ENCODE measurements around the gene MYLK. TPM values are rescaled to one million over a fixed set of nuclear protein-coding genes. Genes with fewer than 3 reads are reported as not detected.
A peak's percentile ranks its signal among the peaks of the same experiment; 100 is the strongest.

Gene MYLK, protein sequence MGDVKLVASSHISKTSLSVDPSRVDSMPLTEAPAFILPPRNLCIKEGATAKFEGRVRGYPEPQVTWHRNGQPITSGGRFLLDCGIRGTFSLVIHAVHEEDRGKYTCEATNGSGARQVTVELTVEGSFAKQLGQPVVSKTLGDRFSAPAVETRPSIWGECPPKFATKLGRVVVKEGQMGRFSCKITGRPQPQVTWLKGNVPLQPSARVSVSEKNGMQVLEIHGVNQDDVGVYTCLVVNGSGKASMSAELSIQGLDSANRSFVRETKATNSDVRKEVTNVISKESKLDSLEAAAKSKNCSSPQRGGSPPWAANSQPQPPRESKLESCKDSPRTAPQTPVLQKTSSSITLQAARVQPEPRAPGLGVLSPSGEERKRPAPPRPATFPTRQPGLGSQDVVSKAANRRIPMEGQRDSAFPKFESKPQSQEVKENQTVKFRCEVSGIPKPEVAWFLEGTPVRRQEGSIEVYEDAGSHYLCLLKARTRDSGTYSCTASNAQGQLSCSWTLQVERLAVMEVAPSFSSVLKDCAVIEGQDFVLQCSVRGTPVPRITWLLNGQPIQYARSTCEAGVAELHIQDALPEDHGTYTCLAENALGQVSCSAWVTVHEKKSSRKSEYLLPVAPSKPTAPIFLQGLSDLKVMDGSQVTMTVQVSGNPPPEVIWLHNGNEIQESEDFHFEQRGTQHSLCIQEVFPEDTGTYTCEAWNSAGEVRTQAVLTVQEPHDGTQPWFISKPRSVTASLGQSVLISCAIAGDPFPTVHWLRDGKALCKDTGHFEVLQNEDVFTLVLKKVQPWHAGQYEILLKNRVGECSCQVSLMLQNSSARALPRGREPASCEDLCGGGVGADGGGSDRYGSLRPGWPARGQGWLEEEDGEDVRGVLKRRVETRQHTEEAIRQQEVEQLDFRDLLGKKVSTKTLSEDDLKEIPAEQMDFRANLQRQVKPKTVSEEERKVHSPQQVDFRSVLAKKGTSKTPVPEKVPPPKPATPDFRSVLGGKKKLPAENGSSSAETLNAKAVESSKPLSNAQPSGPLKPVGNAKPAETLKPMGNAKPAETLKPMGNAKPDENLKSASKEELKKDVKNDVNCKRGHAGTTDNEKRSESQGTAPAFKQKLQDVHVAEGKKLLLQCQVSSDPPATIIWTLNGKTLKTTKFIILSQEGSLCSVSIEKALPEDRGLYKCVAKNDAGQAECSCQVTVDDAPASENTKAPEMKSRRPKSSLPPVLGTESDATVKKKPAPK (N-terminal part only)
- total RNA-seq = 10 to 100 TPM in 1 of 4 donors, 1 to 10 TPM in 3; 5.4 to 13.7 (median 7.9) TPM
- polyA plus RNA-seq = 1 to 10 TPM; 3.2 to 5.8 (median 4.2) TPM
- long read RNA-seq, donor 1, partial matches to known transcripts = 2 of 2 reads
- long read RNA-seq, donor 1, other reads (novel, unspliced or antisense) = 0 of 2 reads
- long read RNA-seq, donor 2, partial matches to known transcripts = 6 of 10 reads
- long read RNA-seq, donor 2, other reads (novel, unspliced or antisense) = 4 of 10 reads

GRCh38 chr3:123884203-123884831 lies at the start of gene MYLK:
Gene MYLK, minus strand, starts transcription at chr3:123884332. Its CDS starts 90,491 bp downstream, at chr3:123793841.
- WGBS, 3 donors = 1 to 3% (median 2%) methylated on average over 38 to 70 of the region's 70 CpGs
- H3K36me3 ChIP-seq (ENCODE audit: insufficient read depth in 1 of 2, low read depth in 1 of 2) = no peaks in the 10 kb centered on the region
- intact Hi-C loops (cut with DNase I) = loop anchor here in 1 of 2 donors (10.0 kb wide), 1 partner anchor 100 kb away; no protein-coding TSS in a partner anchor
- TF ChIP-seq CTCF (IDR thresholded peaks at IDR 0.05) = no peak
- peak; percentile 94 to 100 (median 98) for ATAC-seq
- H3K27ac ChIP-seq = no peak within 1 kb of the TSS
- peaks cover 10% of the 10 kb centered on the region for H3K4me1 ChIP-seq
- peaks cover 0 to 4% (median 0%) of the 10 kb centered on the region in 3 donors for H3K27me3 ChIP-seq (ENCODE audit: insufficient read depth in 3 of 3, low read length in 2 of 3)
- no peaks in the 10 kb centered on the region for H3K9me3 ChIP-seq
- peak within 1 kb of the TSS; percentile 65 for H3K4me3 ChIP-seq
- DNase-seq = peak; percentile 82 to 86

DNA sequence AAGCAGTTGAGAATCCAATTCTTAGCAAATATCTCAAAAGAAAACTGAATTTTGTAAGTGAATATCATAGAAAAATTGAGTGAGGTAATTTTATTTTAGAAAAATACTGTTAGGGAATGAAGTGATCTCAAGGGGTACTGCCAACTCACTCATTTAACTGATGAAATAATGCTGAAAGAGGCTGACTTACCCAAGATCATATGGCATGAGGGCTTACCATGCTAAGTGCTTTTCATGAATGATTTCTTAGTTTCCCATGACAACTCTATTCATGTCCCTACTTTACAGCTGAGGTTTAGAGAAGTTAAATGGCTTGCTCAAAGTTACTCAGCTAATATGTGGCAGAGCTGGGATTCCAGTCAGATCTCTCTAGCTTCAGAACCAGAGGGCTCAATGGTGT lies 46.3 kb upstream of the MYLK start:
- no peak for ATAC-seq
- H3K9me3 ChIP-seq = no peaks in the 10 kb centered on the region
- intact Hi-C loops (cut with DNase I) = no loop called here

DNA sequence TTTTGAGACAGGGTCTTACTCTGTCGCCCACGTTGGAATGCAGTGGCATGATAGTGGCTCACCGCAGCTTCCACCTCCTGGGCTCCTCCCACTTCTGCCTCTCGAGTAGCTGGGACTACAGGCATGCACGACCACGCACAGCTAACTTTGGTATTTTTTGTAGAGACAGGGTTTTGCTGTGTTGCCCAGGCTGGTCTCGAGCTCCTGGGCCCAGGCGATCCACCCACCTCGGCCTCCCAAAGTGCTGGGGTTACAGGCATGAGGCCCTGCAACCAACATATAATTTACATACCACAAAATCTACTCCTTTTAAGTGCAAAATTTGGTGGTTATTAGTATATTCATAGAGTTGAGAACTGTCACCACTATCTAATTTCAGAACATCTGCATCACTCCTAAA lies 45.2 kb upstream of the MYLK start:
- intact Hi-C loops (cut with DNase I) = no loop called here
- no peak overlapping the region for H3K27ac ChIP-seq
- ATAC-seq (no peak), DNase-seq (peak in 1 of 2 donors; percentile 15)
- no peaks in the 10 kb centered on the region for H3K27me3 ChIP-seq (ENCODE audit: insufficient read depth in 3 of 3, low read length in 2 of 3)
- H3K36me3 ChIP-seq (ENCODE audit: insufficient read depth in 1 of 2, low read depth in 1 of 2) = peaks cover 0 to 40% of the 10 kb centered on the region in 2 donors
- H3K4me3 ChIP-seq = no peak overlapping the region
- WGBS, 3 donors = 93 to 97% (median 95%) methylated on average over 9 of the region's 9 CpGs
- H3K9me3 ChIP-seq = no peaks in the 10 kb centered on the region
- TF ChIP-seq CTCF (IDR thresholded peaks at IDR 0.05) = no peak
- no peaks in the 10 kb centered on the region for H3K4me1 ChIP-seq

More for the DNA sequence above, 46.3 kb upstream of the MYLK start:
- Histone ChIP-seq H3K4me3 (no peak overlapping the region), H3K4me1 (no peaks in the 10 kb centered on the region), H3K27ac (no peak overlapping the region), H3K27me3 (ENCODE audit: insufficient read depth in 3 of 3, low read length in 2 of 3) (no peaks in the 10 kb centered on the region), H3K36me3 (ENCODE audit: insufficient read depth in 1 of 2, low read depth in 1 of 2) (peaks cover 0 to 40% of the 10 kb centered on the region in 2 donors)
- TF ChIP-seq CTCF (IDR thresholded peaks at IDR 0.05) = no peak
- DNase-seq = no peak

DNA sequence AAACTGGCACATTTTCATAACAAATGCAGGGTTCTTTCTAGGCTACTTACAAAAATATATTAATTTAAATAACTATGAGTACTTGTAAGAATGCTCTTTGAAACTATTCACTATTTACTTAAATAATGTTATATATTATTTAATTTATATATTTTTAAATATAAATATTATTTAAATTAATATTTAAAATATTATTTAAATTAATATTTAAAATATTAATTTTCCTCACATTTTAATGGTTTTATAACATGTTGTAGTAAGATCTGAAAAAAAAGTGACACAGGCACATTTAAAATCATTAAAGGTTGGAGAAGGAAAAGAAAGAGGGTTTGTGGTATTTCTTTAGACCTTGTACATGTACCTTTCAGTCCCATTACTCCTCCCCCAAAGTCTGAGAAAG lies 42.3 kb upstream of the MYLK start:
- Histone ChIP-seq H3K9me3 (no peaks in the 10 kb centered on the region), H3K27ac (no peak overlapping the region), H3K27me3 (ENCODE audit: insufficient read depth in 3 of 3, low read length in 2 of 3) (no peaks in the 10 kb centered on the region), H3K4me3 (no peak overlapping the region), H3K4me1 (no peaks in the 10 kb centered on the region), H3K36me3 (ENCODE audit: insufficient read depth in 1 of 2, low read depth in 1 of 2) (peaks cover 0 to 20% of the 10 kb centered on the region in 2 donors)
- intact Hi-C loops (cut with DNase I) = no loop called here
- ATAC-seq = no peak
- no peak for TF ChIP-seq CTCF (IDR thresholded peaks at IDR 0.05)
- DNase-seq = no peak
